ENCODE measurements around the gene SYTL3.

SYTL3 gene

GRCh38 chr6:158783167-158783450, 133.3 kb downstream of the SYTL3 start:
- Histone ChIP-seq H3K4me3 (ENCODE audit: low read length) (no peak overlapping the region), H3K36me3 (ENCODE audit: control insufficient read depth, low read length) (peaks cover 98% of the 10 kb centered on the region), H3K27ac (ENCODE audit: low read depth, low read length) (no peak overlapping the region), H3K79me2 (ENCODE audit: control insufficient read depth, low read length) (peaks cover 97% of the 10 kb centered on the region), H3K9me3 (ENCODE audit: control insufficient read depth, insufficient read depth, low read length) (no peaks in the 10 kb centered on the region), H3K4me2 (ENCODE audit: low read length) (no peak overlapping the region), H4K20me1 (ENCODE audit: control insufficient read depth, insufficient read depth, low read depth, low read length) (peaks cover 61% of the 10 kb centered on the region), H3K9me2 (replicated peaks; ENCODE audit: control insufficient read depth, low read length) (no peaks in the 10 kb centered on the region), H3F3A (ENCODE audit: control insufficient read depth, insufficient read depth) (peaks cover 36% of the 10 kb centered on the region), H3K27me3 (ENCODE audit: control insufficient read depth, low read length) (no peaks in the 10 kb centered on the region), H3K4me1 (ENCODE audit: control insufficient read depth, low read length) (no peaks in the 10 kb centered on the region)
- TF ChIP-seq CTCF (IDR thresholded peaks at IDR 0.05; ENCODE audit: low read depth, low read length, poor library complexity, severe bottlenecking) (no peak), EZH2phosphoT487 (IDR thresholded peaks at IDR 0.05; ENCODE audit: borderline replicate concordance, low read length) (no peak)

GRCh38 chr6:158783851-158784250, 134.0 kb downstream of the SYTL3 start:
- H3K4me1 ChIP-seq (ENCODE audit: control insufficient read depth, low read length) = no peaks in the 10 kb centered on the region
- H3K9me3 ChIP-seq (ENCODE audit: control insufficient read depth, insufficient read depth, low read length) = no peaks in the 10 kb centered on the region
- TF ChIP-seq CTCF (IDR thresholded peaks at IDR 0.05; ENCODE audit: low read depth, low read length, poor library complexity, severe bottlenecking) = no peak
- H3K9me2 ChIP-seq (replicated peaks; ENCODE audit: control insufficient read depth, low read length) = no peaks in the 10 kb centered on the region
- H3K4me2 ChIP-seq (ENCODE audit: low read length) = no peak overlapping the region
- H3K4me3 ChIP-seq (ENCODE audit: low read length) = no peak overlapping the region
- H3K27ac ChIP-seq (ENCODE audit: low read depth, low read length) = no peak overlapping the region
- H4K20me1 ChIP-seq (ENCODE audit: control insufficient read depth, insufficient read depth, low read depth, low read length) = peaks cover 55% of the 10 kb centered on the region
- H3K36me3 ChIP-seq (ENCODE audit: control insufficient read depth, low read length) = peaks cover 98% of the 10 kb centered on the region
- peaks cover 31% of the 10 kb centered on the region for H3F3A ChIP-seq (ENCODE audit: control insufficient read depth, insufficient read depth)
- H3K27me3 ChIP-seq (ENCODE audit: control insufficient read depth, low read length) = no peaks in the 10 kb centered on the region
- H3K79me2 ChIP-seq (ENCODE audit: control insufficient read depth, low read length) = peaks cover 97% of the 10 kb centered on the region

- no peaks in the 10 kb centered on the region for H3K9me2 ChIP-seq (replicated peaks; ENCODE audit: control insufficient read depth, low read length)
- no peak overlapping the region for H3K4me3 ChIP-seq (ENCODE audit: low read length)
- H3K4me2 ChIP-seq (ENCODE audit: low read length) = no peak overlapping the region
- H3K9me3 ChIP-seq (ENCODE audit: control insufficient read depth, insufficient read depth, low read length) = no peaks in the 10 kb centered on the region
- peaks cover 100% of the 10 kb centered on the region for H3K36me3 ChIP-seq (ENCODE audit: control insufficient read depth, low read length)
- peaks cover 32% of the 10 kb centered on the region for H3F3A ChIP-seq (ENCODE audit: control insufficient read depth, insufficient read depth)
- no peak overlapping the region for H3K27ac ChIP-seq (ENCODE audit: low read depth, low read length)
- 0 out of 2 replicates have a peak, but pooled peaks cover under 1% of the 10 kb centered on the region for H3K4me1 ChIP-seq (ENCODE audit: control insufficient read depth, low read length)
- TF ChIP-seq CTCF (IDR thresholded peaks at IDR 0.05; ENCODE audit: low read depth, low read length, poor library complexity, severe bottlenecking) (no peak), EZH2phosphoT487 (IDR thresholded peaks at IDR 0.05; ENCODE audit: borderline replicate concordance, low read length) (no peak)
- peaks cover 56% of the 10 kb centered on the region for H4K20me1 ChIP-seq (ENCODE audit: control insufficient read depth, insufficient read depth, low read depth, low read length)
- H3K79me2 ChIP-seq (ENCODE audit: control insufficient read depth, low read length) = peaks cover 99% of the 10 kb centered on the region
- H3K27me3 ChIP-seq (ENCODE audit: control insufficient read depth, low read length) = no peaks in the 10 kb centered on the region
Measured at GRCh38 chr6:158784505-158784904, 134.7 kb downstream of the SYTL3 start.

GRCh38 chr6:158785036-158785435, 135.2 kb downstream of the SYTL3 start:
- Histone ChIP-seq H3K4me3 (ENCODE audit: low read length) (no peak overlapping the region), H3K27ac (ENCODE audit: low read depth, low read length) (no peak overlapping the region), H4K20me1 (ENCODE audit: control insufficient read depth, insufficient read depth, low read depth, low read length) (peaks cover 62% of the 10 kb centered on the region), H3K4me1 (ENCODE audit: control insufficient read depth, low read length) (0 out of 2 replicates have a peak, but pooled peaks cover 5% of the 10 kb centered on the region), H3F3A (ENCODE audit: control insufficient read depth, insufficient read depth) (peaks cover 35% of the 10 kb centered on the region), H3K9me3 (ENCODE audit: control insufficient read depth, insufficient read depth, low read length) (no peaks in the 10 kb centered on the region), H3K79me2 (ENCODE audit: control insufficient read depth, low read length) (peaks cover 100% of the 10 kb centered on the region), H3K27me3 (ENCODE audit: control insufficient read depth, low read length) (no peaks in the 10 kb centered on the region), H3K36me3 (ENCODE audit: control insufficient read depth, low read length) (peaks cover 100% of the 10 kb centered on the region), H3K9me2 (replicated peaks; ENCODE audit: control insufficient read depth, low read length) (no peaks in the 10 kb centered on the region), H3K4me2 (ENCODE audit: low read length) (no peak overlapping the region)
- TF ChIP-seq EZH2phosphoT487 (IDR thresholded peaks at IDR 0.05; ENCODE audit: borderline replicate concordance, low read length) (no peak), CTCF (IDR thresholded peaks at IDR 0.05; ENCODE audit: low read depth, low read length, poor library complexity, severe bottlenecking) (no peak)

All from DOHH2 (cell line).